Measurements from ENCODE around the gene USP7.
"Not testable (repeated sequence)": the region's sequence is repeated elsewhere in the genome, so short reads cannot be mapped to it uniquely, and the experiment has no call there.

Gene USP7

DNA sequence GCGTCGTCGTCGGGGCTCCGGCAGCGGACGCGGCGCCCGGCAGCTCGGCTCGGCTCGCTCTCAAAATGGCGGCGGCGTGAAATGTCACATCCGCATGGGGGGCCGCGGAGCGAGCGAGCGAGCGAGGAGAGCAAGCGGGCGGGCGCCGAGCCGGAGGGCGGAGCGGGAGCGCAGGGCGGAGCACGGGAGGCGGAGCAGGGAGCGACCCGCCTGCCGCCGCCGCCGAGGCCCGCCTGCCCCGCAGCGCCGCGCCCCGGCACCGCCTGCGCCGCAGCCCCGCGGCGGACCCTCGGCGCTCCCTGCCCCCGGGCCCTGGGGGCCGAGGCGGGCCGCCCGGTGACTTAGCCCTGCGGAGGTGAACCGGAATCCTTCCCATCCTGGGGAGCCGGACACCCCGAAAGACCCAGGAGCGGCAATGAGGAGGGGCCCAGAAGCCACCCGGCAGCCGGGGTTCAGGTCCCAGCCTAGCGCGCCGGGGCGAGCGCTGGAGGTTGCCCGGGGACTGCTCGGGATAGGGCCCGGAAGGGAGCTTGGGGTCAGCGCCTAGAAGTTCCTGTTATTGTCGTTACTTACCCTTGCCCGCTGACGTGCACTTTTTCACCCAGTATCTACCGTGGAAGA is at the start of gene USP7:
TSS of gene USP7 (minus strand) at position 86 of the 621 bp plus-strand sequence. CDS start 621 bp downstream, outside the sequence.
- peak; percentile 88 for DNase-seq

DNA sequence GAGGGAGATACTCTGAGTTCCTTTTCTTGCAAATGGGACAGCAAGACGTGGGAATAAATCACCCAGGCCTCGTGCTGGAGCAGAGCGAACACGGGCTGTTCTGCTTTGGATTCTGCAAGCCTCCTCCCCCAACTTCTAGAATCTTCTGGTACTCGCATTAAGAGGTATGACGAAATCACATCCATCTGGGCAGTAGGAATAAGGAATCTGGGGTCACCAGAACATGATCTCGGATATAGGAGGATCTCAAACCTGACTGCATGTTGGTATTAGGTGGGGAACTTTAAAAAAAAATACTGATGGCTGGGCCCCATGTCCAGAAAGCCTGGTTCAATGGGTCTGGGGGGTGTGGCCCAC is 49.8 kb upstream of the USP7 start:
- no peak for DNase-seq

DNA sequence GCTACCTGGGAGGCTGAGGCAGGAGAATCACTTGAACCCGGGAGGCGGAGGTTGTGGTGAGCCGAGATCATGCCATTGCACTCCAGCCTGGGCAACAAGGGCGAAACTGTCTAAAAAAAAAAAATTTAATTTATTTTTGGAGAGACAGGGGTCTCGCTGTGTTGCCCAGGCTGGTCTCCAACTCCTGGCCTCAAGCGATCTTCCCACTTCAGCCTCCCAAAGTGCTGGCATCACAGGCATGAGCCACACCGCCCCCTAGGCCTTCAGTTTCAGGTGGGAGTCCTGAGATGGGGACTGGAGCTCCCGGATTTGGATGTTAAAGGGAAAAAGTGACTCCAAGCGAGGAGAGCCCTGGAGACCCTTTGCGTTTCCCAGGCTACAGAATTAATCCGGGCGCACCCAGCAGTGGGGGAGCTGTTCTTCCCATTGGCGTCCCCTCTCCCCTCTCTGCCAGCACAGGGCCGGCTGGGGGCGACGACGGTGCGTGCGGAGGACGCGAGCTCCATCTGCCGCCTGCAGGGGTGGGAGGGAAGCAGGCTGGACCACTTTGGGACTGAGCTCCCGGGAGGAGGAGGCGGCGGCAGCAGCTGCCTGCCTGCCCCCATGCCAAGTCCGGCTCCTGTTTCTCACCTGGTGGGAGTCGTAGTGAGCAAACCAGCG is 49.3 kb upstream of the USP7 start:
- DNase-seq, result peak; percentile 19

DNA sequence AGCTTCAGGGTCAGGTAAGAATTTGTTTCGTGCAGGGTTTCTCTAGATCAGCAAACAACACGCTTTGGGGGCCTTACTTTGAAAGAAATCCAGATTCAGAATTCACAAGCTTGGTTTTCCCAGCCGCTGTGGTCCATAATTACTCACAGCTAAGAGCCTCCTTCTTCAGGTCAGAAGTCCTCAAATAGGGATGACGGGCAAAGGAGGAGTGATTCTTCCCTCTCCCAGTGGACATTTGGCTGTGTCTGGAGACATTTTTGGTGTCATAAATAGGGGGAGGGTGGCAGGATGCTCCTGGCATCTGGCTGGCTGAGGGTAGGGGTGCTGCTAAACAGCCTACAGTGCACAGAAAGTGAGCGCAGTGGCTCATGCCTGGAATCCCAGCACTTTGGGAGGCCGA is 48.6 kb upstream of the USP7 start:
- no peak for DNase-seq

DNA sequence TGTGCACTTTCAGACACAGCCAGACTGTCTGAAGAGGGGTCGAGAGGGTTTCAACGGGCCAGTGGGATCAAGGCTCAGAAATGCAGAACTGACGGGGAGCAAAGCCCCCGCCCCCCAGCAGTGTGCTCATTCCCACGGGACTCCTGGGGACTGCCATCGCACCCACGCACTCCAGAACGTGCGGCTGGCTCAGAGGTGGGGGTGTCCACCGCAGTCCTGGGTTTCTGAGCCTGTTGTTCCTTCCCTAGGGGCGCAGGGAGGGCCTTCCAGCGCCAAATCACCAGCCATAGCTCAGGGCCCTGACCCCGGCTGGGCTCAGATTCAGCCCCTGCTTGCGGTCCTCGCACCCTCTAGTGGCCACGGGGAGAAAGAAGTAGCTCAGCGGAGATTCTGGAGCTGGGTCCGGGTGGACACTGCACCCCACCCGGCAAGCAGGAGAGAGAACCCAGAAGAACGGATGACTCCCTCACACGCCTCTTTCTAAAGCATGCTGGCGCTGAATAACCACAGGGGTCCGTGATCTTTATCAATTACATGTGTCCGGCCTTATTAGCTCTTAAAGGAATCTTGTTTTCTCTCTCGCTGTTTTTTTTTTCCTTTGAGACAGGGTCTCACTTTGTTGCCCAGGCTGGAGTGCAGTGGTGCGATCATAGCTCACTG is 45.0 kb upstream of the USP7 start:
- peak; percentile 69 for DNase-seq

DNA sequence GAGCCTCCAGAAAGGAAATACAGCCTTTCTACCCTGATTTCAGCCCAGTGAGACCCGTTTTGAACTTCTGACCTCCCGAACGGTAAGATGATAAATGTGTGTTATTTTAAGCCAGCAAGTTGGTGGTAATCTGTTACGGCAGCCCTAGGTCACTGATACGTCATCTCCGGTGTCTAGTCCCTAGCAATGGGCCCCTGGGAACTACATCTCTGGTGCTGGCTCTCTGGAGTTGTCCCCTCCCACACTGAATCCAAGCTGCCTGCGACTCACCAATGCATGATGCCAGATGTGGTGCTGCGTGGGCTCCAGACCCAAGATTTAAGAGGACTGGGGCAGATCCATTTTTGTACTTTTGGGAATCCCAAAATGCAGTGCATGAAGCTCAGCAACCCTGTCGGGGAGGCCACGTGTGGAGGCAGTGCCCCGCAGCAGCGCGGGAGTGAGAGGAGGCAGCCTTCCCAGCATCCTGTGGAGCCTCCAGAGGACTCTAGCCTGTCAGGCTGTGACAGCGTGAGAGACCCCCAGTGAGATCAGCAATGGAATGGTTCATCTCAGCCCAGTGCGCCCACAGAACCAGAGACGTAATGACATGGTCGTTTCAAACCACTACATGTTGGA is 43.6 kb upstream of the USP7 start:
- DNase-seq, result peak; percentile 19

DNA sequence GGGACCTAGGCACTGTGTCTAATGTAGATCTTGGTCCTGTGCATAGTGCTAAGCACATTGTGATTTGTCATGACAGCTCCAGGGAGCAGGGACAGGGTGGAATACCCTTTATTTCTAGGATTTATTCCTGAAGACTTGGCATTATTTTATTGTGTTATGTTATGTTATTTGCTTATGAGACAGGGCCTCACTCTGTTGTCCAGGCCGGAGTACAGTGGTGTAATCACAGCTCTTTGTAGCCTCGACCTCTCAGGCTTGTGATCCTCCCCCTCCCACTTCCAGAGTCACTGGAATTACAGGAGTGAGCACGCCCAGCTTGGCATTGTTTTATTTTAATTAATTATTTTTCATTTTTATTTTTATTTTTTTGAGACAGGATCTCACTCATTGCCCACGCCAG is 40.5 kb upstream of the USP7 start:
- DNase-seq, result no peak

DNA sequence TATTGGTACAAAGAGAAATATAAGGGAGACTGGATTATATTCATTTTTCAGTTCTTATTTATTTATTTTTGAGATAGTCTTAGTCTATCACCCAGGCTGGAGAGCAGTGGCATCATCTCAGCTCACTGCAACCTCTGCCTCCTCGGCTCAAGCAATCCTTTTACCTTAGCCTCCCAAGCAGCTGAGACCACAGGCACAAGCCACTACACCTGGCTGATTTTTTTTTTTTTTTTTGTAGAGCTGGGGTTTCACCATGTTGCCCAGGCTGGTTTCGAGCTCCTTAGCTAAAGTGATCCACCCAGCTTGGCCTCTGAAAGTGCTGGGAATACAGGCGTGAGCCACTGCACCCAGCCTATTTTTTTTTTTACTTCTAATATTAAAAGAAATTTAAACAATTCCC is 40.1 kb upstream of the USP7 start:
- no peak for DNase-seq

DNA sequence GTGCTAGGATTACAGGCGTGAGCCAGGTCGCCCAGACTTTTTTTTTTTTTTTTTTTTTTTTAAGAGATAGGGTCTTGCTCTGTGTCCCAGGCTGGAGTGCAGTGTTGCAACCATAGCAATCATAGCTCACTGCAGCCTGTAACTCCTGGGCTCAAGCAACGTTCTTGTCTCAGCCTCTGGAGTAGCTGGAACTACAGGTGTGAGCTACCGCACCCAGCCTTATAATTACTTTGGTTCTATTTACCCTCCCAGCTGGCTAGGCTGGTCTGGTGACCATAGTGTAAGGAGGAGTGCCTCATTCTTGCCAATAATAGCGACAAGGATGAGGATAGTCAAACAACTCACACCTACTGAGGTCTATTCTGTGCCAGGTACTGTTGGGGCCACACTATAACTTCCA is 39.6 kb upstream of the USP7 start:
- DNase-seq, result no peak

DNA sequence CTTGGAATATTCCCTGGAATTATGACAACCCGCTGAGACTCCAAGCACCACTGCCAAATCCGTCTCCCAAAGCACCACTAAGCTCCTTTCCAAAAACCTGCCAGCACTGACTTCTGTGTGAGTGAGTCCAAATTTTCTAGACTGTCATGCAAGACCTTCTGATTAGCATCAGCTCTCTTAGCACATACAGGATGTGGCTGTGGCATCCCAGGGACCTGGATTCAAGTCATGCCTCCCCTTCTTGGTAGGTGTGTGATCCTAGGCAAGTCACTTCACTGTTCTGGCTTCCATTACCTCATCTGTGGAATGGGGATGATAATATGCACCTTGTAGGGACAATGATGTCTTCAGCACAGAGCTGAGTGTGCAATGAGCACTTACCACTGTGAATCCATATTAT is 38.3 kb upstream of the USP7 start:
- no peak for DNase-seq

DNA sequence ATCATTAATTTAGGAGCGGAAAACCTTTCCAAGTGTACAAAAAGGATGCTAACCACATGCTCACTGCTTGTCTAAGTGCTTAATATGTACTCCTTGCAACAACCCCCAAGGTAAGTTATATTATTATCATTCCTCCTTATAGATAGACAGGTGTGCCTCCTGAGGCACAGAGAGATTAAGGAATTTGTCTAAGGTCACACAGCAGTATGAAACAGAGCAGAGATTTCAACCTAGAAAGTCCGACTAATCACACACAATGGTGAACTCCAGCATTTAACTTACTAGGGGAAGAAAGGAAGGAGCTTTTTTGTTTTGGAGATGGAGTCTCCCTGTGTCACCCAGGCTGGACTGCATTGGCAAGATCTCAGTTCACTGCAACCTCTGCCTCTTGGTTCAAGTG is 37.0 kb upstream of the USP7 start:
- no peak for DNase-seq

DNA sequence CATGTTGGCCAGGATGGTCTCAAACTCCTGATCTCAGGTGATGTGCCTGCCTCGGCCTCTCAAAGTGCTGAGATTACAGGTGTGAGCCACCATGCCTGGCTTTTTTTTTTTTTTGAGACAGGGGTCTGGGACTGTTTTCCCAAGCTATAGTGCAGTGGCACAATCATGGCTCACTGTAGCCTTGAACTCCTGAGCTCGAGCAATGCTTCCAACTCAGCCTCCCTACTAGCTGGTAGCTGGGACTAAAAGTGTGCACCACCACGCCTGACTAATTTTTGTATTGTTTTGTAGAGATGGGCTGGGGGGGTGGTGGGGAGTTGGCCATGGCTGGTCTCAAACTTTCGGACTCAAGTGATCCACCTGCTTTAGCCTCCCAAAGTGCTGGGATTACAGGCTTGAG is 36.1 kb upstream of the USP7 start:
- DNase-seq, result no peak

DNA sequence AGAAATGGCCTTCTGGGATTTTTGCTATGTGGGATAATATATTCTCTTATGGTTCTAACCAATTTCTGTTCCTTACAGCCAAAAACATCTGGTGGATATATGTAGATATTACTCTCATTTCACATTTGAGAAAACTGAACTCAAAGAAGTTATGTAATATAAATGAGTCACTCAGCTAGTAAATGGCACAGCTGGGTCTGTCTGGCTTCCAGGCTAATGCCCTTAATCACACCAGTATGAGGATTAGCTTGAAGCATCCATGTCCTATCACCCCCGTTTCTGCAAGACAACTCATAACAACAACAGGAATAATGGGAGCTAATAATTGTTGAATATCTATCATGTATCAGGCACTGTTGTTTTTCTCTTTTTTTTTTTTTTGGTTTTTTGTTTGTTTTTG is 34.4 kb upstream of the USP7 start:
- peak; percentile 58 for DNase-seq

DNA sequence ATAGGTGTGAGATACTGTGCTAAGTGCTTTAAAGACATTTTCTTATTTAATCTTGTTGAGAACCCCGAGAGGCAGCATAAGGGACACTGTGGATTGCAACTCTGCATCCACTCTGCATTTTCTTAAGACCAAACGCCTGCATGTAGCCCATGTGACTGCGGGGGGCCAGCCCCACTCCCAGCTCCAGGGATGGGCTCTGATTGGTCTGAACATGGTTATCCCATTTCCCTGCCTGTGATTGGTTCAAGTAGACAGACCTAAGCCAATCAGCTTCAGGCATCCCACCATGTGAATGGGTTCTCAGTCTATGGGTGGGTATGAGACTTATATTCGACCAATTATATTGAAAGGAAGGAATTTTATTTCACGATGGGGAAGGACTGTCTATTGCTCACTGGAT is 33.2 kb upstream of the USP7 start:
- no peak for DNase-seq

DNA sequence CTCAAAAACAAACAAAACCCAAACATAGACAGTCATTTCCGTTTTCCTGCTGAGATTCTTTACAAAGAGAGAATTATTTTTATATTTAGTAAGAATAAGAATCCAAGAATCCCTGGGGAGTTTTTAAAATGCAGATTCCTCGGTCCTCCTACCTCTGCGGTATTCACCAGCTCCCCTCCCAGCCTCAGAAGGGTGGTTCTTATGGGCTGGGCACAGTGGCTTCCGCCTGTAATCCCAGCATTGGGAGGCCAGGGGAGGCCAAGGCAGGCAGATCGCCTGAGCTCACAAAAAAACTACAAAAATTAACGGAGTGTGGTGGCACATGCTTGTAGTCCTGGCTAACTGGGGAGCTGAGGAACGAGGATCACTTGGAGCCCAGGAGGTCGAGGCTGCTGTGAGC is 26.7 kb upstream of the USP7 start:
- DNase-seq, result no peak

DNA sequence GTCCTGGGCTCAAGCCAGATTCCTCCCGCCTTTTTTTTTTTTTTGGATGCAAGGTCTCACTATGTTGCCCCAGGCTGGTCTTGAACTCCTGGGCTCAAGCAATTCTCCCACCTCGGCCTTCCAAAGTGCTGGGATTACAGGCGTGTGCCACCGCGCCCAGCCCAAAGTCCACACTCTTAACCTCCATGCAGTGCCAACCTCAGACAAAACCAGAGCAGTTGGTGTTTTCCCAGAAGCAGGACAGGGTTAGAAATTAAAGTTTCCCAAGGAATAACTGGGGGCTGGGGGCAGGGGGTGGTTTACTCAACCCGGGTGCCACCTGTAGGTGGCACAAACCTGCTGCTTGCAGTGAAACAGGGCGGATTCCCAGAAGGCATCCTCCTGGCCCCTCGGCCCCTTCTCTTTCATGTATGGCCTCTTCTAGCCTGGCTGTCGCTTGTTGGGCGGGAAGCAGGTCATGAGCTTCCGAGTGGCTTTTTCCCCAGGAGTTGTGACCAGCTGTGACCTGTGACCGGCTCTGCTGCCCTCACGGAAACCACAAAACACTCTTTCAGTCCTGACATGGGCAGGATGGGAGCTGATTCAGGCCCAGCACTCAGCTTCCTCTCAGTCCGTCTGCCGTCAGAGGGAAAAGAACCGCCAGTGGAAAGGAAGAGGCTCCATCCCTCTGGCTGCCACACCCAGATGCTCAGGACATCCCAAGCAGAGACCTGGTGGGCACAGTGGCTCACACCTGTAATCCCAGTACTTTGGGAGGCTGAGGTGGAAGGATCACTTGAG is 25.6 kb upstream of the USP7 start:
- no peak for DNase-seq

DNA sequence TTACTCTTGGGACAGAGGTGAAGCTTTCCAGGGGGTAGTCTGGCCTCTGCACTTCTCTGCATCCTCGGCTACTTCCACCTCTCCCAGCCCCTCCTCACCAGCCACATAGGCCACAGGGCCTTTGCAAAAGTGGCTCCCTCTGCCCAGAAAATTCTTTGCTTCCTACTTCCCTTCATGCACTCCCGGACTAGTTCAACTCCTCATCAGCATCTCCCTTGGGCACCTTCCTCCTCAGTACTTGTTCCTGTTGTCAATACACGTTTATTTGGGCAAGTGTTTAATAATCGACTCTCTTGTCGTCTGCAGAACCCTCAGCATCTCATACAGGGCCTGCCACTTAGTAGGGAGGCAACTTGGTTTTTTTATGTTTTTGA is 23.1 kb upstream of the USP7 start:
- DNase-seq, result no peak

DNA sequence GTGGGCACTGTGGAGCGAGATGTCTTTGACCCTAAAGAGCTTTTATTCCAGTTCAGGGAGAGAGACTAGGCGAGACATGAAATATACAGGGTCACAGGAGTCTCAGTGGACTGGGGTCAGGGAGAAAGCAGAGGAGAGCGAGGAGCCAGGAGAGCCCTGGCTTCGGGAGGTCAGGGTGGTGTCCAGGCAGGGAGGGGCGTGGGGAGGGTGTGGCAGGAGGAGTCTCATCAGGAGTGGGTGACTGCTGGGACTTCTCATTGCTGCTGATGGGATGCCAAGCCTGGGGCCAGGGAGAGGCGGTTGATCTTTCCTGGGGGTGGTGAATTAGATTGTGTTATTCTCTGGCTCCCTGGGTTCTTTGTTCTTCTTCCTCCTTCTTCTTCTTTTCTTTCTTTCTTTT is 22.4 kb upstream of the USP7 start:
- no peak for DNase-seq

DNA sequence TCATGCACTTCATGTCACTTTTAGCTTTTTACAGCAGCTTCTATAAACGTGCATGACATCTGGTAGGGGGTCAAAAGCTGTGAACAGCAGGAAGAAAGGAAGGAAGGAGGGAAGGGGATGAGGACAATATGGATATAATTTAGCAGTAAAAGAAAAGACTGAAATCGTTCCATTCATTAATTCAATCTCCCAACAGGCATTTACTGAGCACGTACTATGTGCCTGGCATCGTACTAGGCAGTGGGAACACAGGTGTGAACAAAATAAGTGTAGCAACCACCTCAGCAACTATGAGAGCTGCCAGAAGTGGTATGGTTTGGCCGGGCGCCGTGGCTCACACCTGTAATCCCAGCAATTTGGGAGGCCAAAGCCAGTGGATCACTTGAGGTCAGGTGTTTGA is 19.1 kb upstream of the USP7 start:
- no peak for DNase-seq

DNA sequence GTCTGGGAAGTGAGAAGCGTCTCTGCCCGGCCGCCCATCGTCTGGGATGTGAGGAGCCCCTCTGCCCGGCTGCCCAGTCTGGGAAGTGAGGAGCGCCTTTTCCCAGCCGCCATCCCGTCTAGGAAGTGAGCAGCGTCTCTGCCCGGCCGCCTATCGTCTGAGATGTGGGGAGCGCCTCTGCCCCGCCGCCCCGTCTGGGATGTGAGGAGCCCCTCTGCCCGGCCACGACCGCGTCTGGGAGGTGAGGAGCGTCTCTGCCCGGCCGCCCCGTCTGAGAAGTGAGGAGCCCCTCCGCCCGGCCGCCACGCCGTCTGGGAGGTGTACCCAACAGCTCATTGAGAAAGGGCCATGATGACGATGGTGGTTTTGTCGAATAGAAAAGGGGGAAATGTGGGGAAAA is 18.2 kb upstream of the USP7 start:
- DNase-seq, result not testable (repeated sequence)

DNA sequence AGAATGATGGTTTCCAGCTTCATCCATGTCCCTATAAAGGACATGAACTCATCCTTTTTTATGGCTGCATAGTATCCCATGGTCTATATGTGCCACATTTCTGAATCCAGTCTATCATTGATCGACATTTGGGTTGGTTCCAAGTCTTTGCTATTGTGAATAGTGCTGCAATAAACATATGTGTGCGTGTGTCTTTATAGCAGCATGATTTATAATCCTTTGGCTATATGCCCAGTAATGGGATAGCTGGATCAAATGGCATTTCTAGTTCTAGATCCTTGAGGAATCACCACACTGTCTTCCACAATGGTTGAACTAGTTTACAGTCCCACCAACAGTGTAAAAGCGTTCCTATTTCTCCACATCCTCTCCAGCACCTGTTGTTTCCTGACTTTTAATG is 12.5 kb upstream of the USP7 start:
- not testable (repeated sequence) for DNase-seq

DNA sequence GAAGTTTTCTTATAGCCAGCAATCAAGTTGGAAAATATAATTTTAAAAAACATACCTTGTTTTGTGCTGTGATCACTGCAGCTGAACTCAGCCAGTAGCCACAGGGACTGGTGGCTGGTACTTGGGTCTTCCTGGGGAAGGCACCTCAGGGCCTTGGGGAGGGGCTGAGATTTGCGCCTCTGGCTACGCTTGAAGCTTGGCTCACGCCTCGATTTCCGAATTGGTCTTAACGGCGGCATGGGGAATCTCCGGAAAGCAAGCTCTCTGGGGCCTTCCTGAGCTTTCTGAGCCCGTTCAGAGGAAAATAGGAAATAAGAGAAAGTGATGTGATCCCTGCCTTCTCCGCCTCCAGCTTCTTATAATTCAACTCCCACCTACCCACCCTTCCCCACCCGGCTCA is 11.3 kb upstream of the USP7 start:
- DNase-seq, result no peak

DNA sequence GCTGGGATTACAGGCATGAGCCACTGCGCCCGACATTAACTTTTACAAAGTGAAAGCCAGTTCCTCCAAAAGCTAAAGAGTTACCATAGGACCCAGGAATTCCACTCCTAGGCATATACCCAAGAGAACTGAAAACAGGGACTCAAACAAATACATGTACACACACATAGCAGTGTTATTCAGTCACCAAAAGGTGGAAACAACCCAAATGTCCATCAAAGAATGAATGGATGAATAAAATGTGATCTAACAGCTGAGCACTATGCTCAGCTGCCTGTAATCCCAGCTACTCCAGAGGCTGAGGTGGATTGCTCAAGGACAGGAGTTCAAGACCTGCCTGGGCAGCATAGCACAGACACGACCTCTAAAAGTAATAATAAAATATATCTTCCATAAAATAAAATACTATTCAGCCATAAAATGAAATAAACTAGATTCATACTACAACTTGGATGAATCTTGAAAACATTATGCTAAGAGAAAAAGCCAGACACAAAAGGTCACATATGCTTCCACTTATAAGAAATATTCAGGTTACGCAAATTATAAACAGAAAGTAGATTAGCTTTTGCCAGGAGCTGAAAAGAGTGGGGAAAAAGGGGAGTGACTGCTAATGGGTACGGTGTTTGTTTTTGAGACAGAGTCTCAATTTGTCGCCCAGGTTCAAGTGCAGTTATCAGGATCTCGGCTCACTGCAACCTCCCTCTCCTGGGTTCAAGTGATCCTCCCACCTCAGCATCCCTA is 9.3 kb upstream of the USP7 start:
- DNase-seq, result peak; percentile 51
